Stimulated activated CD4-positive, alpha-beta T cell treated with anti-CD3 and anti-CD28 coated beads, Interleukin-12 subunit alpha, Interleukin-12 subunit beta, amount 100 ng/mL, for 4 hours (primary cell): ENCODE measurements around the gene FTO.
A peak's percentile ranks its signal among the peaks of the same experiment; 100 is the strongest.
"Not testable (repeated sequence)": the region's sequence is repeated elsewhere in the genome, so short reads cannot be mapped to it uniquely, and the experiment has no call there.

Experiments used
- DNase-seq: peaks from one replicate; pipeline ENCODE4 v3.0.0-alpha.2; 2020

FTO gene

DNA sequence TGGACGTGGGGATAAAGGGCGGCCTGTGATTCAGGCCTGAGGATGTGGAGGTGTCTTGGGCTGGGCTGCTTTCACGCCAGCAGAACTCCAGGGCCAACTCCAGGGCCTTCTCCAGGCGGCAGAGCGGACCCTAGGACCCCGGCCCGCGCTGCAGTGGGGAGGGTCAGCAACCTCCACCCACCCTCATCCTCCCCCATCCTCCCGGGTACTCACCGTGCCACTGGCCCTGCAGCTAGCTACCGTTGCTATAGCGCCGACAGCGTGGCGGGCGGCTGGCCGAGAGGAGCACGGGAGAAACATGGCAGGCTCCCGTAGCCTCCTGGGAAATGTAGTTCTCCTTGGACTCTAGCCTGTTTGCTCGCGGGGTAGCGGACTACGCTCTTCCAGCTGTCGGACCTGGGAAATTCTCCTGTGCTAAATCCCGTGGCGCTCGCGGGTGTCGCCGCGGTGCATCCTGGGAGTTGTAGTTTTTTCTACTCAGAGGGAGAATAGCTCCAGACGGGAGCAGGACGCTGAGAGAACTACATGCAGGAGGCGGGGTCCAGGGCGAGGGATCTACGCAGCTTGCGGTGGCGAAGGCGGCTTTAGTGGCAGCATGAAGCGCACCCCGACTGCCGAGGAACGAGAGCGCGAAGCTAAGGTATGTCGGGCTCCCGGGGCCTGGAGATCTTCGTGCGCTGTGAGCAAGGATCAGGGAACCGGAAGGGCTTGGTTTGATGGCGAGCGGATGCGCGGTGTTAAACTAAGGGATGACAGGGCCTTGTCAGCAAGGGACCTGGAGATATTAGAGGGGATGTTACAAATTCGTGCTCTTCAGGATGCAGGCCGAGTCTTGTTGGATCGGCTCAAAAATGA is at the start of gene FTO, which contains the start of gene RPGRIP1L:
FTO (plus strand) TSS at position 567 of the 855 bp plus-strand sequence.
RPGRIP1L (minus strand) TSS at position 270 of the 855 bp plus-strand sequence. CDS start 3,136 bp downstream, outside the sequence.
- DNase-seq: peak; percentile 97

- DNase-seq: no peak
These were observed 49.0 kb upstream of the FTO start for GRCh38 chr16:53654946-53655345.

DNA sequence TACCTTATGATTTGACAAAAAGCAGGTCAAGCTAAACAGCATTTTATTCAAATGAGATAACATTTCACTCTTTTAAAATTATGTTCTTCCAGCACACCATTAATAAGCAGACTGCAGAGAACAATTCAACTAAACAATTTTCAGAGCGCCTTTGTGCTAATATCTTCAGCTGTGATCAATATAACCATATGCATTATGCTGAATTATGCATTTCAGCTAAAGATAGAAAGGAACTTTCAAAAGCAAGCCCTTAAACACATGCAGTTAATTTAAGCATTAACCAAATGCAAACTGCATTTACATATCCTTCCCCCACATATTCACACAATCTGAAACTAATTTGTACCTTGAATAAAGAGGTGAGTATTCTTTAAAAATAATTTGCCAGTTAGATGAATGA is 41.9 kb upstream of the FTO start:
- no peak for DNase-seq

DNA sequence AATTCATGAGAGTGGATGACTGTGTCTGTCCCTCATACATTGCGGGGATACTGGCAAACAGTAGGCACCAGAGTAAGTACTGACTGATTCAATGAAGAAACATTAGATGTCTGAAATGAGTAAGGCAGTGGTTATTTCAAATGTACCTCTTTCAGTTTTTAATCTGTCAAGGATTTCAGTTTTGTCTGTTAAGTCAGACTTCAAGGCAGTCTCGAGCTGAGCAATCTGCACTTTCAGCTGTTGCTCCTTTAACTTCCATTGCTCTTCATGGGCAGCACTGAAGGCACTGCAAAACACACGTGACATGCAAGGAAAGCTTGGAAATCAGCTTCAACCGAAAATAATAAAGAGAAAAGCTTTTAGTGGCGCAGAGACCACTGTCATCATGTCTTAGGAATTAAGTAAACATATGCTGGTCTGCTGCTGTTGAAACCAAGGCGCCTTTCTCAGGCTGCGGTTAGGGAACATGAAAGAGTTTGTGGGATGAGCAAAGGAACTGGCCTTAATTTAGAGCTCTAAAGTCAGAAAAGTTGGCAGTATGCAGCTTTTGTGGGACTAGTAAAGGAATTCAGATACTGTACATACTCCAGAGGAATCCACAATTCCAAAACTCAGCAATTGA is 39.1 kb upstream of the FTO start:
- no peak for DNase-seq

- DNase-seq: no peak
These were observed 37.1 kb upstream of the FTO start for GRCh38 chr16:53666786-53667415.

DNA sequence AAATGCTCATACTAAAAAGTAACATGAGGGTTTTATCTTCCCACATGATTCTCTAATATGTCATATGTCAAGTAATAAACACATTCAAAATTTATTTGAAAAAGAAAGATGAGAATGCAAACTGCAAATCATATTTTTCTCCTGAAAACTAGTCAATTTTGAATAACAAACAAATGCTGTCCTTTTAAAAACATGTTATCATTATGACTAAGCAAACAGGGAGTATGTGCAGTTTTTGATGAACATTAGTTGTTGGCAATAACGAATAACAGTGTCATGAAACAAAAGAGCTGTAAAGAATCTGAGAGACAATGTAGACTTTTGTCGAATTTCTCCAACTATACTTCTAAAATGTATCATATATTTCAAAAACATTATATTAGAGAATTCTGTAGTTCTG is 35.1 kb upstream of the FTO start:
- DNase-seq: no peak

GRCh38 chr16:53672461-53672860 is 31.5 kb upstream of the FTO start:
- DNase-seq: no peak

DNA sequence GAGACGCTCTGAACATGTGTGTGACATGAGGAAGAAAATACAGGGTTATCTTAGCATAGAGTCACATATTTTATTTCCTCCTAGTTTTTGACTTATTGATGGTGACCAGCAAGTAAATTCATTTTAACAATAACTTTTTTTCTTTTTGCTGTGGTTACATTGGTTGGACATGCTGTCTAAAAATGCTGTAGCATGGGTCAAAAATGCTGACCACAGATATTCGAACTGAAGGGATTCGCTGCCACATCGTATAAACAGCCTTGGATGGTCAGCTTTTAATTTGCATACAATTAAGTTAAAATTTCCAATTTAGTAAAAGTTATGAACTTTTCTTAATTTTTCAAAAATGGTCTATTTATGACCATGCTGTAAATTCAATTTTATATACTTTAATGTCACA is 30.8 kb upstream of the FTO start:
- DNase-seq: no peak

- no peak for DNase-seq
These were observed 25.8 kb upstream of the FTO start for GRCh38 chr16:53678155-53678554.

DNA sequence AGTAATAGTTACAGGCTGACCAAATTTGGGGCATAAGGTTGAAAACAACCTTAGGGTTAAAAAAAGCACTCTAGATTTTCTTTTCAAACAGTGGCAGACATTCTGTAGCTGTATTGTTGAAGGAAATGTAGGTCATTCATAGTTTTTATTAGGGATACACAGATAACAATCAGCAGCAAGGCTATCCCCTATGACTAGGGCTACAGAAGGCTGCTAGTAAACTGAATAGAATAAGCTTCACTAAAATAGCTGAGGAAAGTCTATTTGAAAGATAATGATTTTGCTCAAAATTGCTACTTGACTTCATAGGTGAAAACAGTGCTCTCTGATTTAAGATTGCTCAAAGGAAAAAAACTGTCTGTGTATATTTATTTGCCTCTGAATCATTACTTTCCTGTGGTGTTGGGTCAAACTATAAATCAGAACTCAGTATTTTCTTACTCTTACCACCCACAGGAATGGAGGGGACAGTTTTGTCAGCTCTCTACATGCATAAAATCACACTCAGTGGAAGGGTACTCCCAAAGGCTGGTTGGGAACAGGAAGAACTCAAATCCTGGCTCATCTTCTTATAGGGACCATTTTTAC is 25.1 kb upstream of the FTO start:
- no peak for DNase-seq

DNA sequence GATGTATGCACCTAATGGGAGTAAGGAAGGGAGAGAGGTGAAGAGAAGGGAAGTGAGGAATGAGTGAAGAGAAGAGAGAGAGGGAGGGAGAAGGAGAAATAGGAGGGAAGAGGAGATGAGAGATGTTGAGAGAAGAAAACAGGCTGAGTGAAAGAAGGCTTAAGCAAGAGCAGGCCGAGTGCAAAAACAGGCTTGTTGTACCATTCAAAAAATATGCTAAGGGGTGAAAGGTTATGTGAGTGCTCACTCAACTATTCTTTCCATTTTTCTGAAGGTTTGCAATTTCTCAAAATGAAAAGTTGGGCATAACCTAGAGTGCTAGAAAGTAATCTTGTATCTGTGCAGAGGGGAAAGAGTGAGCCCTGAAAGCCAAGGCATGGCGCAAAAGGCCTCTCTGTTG is 23.2 kb upstream of the FTO start:
- no peak for DNase-seq

DNA sequence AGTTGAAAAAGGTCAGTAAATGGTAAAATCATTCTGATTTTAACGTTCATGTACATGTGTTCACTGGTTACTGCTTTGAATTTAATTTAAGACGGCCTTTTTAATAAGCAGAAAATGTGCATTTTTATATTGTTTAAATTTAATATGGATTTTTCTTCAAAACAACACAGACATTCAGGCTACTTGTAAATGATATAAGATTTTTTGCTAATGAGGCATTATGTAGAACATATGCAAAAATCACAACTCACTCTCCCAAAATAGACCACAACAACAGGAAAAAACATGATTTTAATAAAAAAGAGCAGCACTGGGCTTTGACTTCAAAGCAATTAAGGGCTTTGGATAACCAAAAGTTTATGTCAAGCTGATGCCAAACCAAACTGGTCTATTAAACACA is 22.6 kb upstream of the FTO start:
- no peak for DNase-seq

- not testable (repeated sequence) for DNase-seq
These were observed 18.6 kb upstream of the FTO start for GRCh38 chr16:53685334-53685733.

DNA sequence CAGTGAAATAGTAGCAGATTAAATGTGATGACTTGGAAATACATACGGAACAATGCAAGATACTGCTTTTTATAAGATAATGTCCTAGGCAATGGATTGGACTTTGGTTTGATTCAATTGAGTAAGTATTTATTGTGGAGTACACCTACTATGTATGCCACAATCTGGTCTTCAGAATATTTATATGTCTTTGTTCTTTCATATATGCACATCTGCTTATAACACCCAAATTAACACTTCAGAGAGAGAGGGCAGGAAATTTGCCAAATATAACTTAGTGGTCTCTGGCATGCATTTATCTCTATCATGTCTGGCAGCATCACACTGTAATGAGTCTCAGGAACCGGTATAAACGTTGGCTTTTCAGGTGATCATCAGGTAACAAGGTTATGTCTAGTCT is 17.2 kb upstream of the FTO start:
- DNase-seq: no peak

GRCh38 chr16:53689636-53690035 is 14.3 kb upstream of the FTO start:
- DNase-seq: no peak

- no peak for DNase-seq
These were observed 13.2 kb upstream of the FTO start for GRCh38 chr16:53690771-53691170.

DNA sequence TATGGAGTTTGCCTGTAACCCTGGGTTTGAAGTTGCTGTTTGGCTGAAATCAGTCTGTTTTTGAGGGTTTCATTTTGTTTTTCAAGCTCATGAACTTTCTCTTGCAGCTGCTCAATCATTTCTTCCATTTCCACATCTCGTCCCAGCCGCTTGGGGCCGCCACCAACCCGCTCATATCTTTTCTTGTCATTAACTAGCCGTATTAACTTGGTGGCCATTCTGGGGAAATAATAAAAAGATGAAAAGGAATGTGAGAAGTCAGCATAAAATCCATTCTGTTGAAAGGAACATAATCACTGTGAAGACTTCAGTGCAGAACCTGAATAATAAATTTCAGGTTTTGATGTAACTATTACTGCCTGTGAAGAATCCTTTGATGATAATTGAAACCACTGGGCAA is 11.8 kb upstream of the FTO start:
- no peak for DNase-seq

DNA sequence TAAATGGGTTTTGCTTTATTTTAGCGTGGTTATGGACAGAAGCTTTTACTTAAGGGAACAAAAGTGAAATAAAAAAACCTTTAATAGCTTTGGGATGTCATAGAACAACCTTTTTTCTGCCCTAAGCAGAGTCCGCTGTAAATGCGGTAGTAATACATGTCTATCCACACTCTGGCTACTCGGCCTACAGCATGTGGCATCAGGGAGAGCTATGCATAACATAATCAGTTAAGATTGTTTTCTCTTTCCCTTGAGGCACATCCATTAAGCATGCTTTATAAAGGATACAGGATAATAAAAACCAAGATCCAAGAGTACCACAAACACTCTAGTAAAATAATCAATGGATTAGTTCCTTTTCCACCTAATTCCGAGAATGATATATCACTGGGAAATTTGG is 10.6 kb upstream of the FTO start:
- no peak for DNase-seq

GRCh38 chr16:53695070-53695469 is 8.9 kb upstream of the FTO start:
- no peak for DNase-seq

GRCh38 chr16:53698271-53698670 is 5.7 kb upstream of the FTO start:
- DNase-seq: not testable (repeated sequence)

- no peak for DNase-seq
These were observed 473 bp downstream of the FTO start for GRCh38 chr16:53704445-53704813.

DNA sequence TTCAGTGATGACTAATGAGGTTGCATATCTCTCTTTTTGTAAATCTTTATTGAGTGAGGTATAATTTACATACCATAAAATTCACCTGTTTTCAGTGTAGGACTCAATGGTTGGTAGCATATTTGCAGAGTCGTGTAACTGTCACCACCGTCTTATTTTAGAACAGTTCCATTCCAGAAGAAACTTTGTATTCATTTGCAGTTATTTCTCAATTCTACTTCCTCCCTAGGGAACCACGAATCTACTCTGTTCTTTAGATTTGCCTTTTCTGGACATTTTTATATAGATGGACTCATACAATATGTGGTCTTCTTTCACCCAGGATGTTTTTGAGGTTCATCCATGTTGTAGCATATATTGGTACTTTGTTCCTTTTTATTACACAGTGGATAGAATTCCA is 3.7 kb downstream of the FTO start:
- no peak for DNase-seq

- DNase-seq: no peak
These were observed 4.5 kb downstream of the FTO start for GRCh38 chr16:53708490-53708889.

- DNase-seq: no peak
These were observed 7.4 kb downstream of the FTO start for GRCh38 chr16:53711390-53711789.
